CD8-positive, alpha-beta memory T cell (primary cell): ENCODE measurements around the gene ZPBP2. TPM values are rescaled to one million over a fixed set of nuclear protein-coding genes. Genes with fewer than 3 reads are reported as not detected.
"Not testable (repeated sequence)": the region's sequence is repeated elsewhere in the genome, so short reads cannot be mapped to it uniquely, and the experiment has no call there.

Experiments
- CTCF ChIA-PET: fragments of 350-600 bp; sonication (Branson Sonifier 250); formaldehyde crosslinking; loops from one replicate; lab custom pipeline; 2021; ENCODE audit warnings: antibody characterized with exemption; lab: Charles Lee
- POLR2A ChIA-PET: fragments of 350-600 bp; sonication (Branson Sonifier 250); formaldehyde crosslinking; loops from one replicate; lab custom pipeline; 2021; ENCODE audit warnings: antibody characterized with exemption; lab: Charles Lee
- DNase-seq, 5 donors: peaks; one replicate each; pipeline versions ENCODE4 v3.0.0 to v3.0.0-alpha.2; 2020 to 2022; ENCODE audit warnings: mixed read lengths in 1 of 5
- H3K27ac ChIP-seq: one replicate; pipeline ENCODE4 v1.7.0; 2013; ENCODE audit warnings: low read depth, mild to moderate bottlenecking, low read length, moderate library complexity
- H3K27me3 ChIP-seq: 2 replicates; pipeline ENCODE4 v1.7.0; 2013; ENCODE audit warnings: low read length, mild to moderate bottlenecking; ENCODE audit not compliant: insufficient read depth, poor library complexity, severe bottlenecking
- H3K36me3 ChIP-seq: 2 replicates; pipeline ENCODE4 v1.7.0; 2013; ENCODE audit warnings: mild to moderate bottlenecking, low read length, moderate library complexity; ENCODE audit not compliant: insufficient read depth
- H3K4me1 ChIP-seq: 2 replicates; pipeline ENCODE4 v1.7.0; 2013; ENCODE audit warnings: mild to moderate bottlenecking, low read length, moderate library complexity; ENCODE audit not compliant: insufficient read depth
- H3K4me3 ChIP-seq: 2 replicates; pipeline ENCODE4 v1.7.0; 2013; ENCODE audit warnings: mild to moderate bottlenecking, low read length
- H3K9me3 ChIP-seq: 2 replicates; pipeline ENCODE4 v1.7.0; 2013; ENCODE audit warnings: mild to moderate bottlenecking, low read length
- H3K27ac Mint-ChIP-seq, 8 donors: one replicate each; pipeline ENCODE4 v1.8.0; 2020 to 2021; ENCODE audit warnings: mixed read lengths in 8 of 8, mild to moderate bottlenecking in 6 of 8, inconsistent platforms in 3 of 8, moderate library complexity in 3 of 8
- H3K27me3 Mint-ChIP-seq, 2 donors: one replicate each; pipeline ENCODE4 v1.8.0; 2020 to 2021; ENCODE audit warnings: mixed read lengths in 2 of 2, mild to moderate bottlenecking in 1 of 2, moderate library complexity in 1 of 2
- H3K36me3 Mint-ChIP-seq, 3 donors: one replicate each; pipeline ENCODE4 v1.8.0; 2020 to 2021; ENCODE audit warnings: mixed read lengths in 3 of 3, inconsistent platforms in 1 of 3, mild to moderate bottlenecking in 1 of 3
- H3K4me1 Mint-ChIP-seq, 3 donors: one replicate each; pipeline ENCODE4 v1.8.0; 2020 to 2021; ENCODE audit warnings: mixed read lengths in 3 of 3, inconsistent platforms in 1 of 3, mild to moderate bottlenecking in 1 of 3
- H3K4me3 Mint-ChIP-seq, 7 donors: one replicate each; pipeline ENCODE4 v1.8.0; 2020 to 2021; ENCODE audit warnings: mixed read lengths in 7 of 7, mild to moderate bottlenecking in 6 of 7, moderate library complexity in 4 of 7, inconsistent platforms in 2 of 7
- H3K9me3 Mint-ChIP-seq, 5 donors: one replicate each; pipeline ENCODE4 v1.8.0; 2020 to 2022; ENCODE audit warnings: mixed read lengths in 5 of 5, mild to moderate bottlenecking in 3 of 5, moderate library complexity in 2 of 5, inconsistent platforms in 1 of 5
- polyA plus RNA-seq: library from polyadenylated mRNA; unstranded; fragments of 300-500 nt; fragmentation: Illumina TruSeq; gene quantifications from one replicate; pipeline ENCODE4 v1.2.3, GENCODE V29; 2021
- total RNA-seq, 2 experiments: library from RNA; stranded (reverse); gene quantifications; one replicate each; pipeline ENCODE4 v1.2.3, GENCODE V29; 2021

The ZPBP2 gene
- total and polyA plus RNA-seq, 3 experiments from 2014 or later: 0.09 to 0.74 (median 0.58) TPM

DNA sequence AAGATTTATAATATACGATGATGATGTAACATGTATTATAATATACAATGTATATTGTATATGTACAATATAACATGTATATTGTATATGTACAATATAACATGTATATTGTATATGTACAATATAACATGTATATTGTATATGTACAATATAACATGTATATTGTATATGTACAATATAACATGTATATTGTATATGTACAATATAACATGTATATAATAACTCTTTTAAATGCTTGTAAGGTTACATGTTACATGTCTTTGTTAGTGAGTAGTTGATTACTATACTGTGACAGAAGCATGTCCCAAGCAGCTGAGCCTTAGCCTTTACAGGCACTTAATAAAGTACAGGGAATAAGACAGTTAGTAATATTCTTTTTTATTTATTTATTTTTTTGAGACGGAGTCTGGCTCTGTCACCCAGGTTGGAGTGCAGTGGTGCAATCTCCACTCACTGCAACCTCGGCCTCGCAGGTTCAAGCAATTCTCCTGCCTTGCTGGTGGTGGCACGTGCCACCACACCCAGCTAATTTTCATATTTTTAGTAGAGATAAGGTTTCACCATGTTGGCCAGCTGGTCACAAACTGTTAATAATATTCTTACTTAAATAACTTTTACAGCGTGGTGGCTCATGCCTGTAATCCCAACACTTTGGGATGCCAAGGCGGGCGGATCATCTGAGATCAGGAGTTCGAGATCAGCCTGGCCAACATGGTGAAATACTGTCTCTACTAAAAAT is 11.9 kb upstream of the ZPBP2 start:
- H3K4me3 Mint-ChIP-seq: peak overlapping the region in 1 of 7 donors; percentile 13
- peaks cover 66 to 79% (median 79%) of the 10 kb centered on the region in 3 donors for H3K4me1 Mint-ChIP-seq
- H3K9me3 Mint-ChIP-seq, H3K27me3 ChIP-seq, H3K27ac ChIP-seq, H3K27me3 Mint-ChIP-seq, H3K9me3 ChIP-seq, POLR2A ChIA-PET, H3K27ac Mint-ChIP-seq, H3K36me3 ChIP-seq, DNase-seq, H3K4me3 ChIP-seq: not testable (repeated sequence)
- peaks cover 3 to 30% (median 6%) of the 10 kb centered on the region in 3 donors for H3K36me3 Mint-ChIP-seq
- CTCF ChIA-PET: interaction anchor here (1.3 kb wide), 2 partner anchors 37 to 74 kb away, joined by 3 read pairs; no protein-coding TSS in a partner anchor
- H3K4me1 ChIP-seq: peaks cover 56% of the 10 kb centered on the region

- H3K27ac ChIP-seq: peak overlapping the region; percentile 28
- ChIA-PET CTCF (interaction anchor here (0.8 to 1.9 kb wide), 8 partner anchors 18 to 314 kb away, joined by 3 to 9 read pairs (median 4); partner anchors contain the start of gene MIEN1), POLR2A (interaction anchor here (0.9 to 1.9 kb wide), 3 partner anchors 48 to 106 kb away, joined by 3 to 5 read pairs (median 4); no protein-coding TSS in a partner anchor)
- peak overlapping the region; percentile 81 to 99 (median 90) for H3K4me3 Mint-ChIP-seq
- peaks cover 46% of the 10 kb centered on the region for H3K4me1 ChIP-seq
- no peaks in the 10 kb centered on the region for H3K27me3 ChIP-seq
- peak overlapping the region; percentile 59 to 99 (median 91) for H3K27ac Mint-ChIP-seq
- H3K36me3 Mint-ChIP-seq: peaks cover 0 to 32% (median 3%) of the 10 kb centered on the region in 3 donors
- peaks cover 0 to 2% of the 10 kb centered on the region in 2 donors for H3K27me3 Mint-ChIP-seq
- peak overlapping the region; percentile 23 for H3K4me3 ChIP-seq
- H3K36me3 ChIP-seq: no peaks in the 10 kb centered on the region
- peaks cover 61 to 82% (median 66%) of the 10 kb centered on the region in 3 donors for H3K4me1 Mint-ChIP-seq
- H3K9me3 Mint-ChIP-seq: no peaks in the 10 kb centered on the region
- H3K9me3 ChIP-seq: no peaks in the 10 kb centered on the region
- no peak for DNase-seq
These were observed 6.8 kb upstream of the ZPBP2 start for GRCh38 chr17:39861235-39861634.

DNA sequence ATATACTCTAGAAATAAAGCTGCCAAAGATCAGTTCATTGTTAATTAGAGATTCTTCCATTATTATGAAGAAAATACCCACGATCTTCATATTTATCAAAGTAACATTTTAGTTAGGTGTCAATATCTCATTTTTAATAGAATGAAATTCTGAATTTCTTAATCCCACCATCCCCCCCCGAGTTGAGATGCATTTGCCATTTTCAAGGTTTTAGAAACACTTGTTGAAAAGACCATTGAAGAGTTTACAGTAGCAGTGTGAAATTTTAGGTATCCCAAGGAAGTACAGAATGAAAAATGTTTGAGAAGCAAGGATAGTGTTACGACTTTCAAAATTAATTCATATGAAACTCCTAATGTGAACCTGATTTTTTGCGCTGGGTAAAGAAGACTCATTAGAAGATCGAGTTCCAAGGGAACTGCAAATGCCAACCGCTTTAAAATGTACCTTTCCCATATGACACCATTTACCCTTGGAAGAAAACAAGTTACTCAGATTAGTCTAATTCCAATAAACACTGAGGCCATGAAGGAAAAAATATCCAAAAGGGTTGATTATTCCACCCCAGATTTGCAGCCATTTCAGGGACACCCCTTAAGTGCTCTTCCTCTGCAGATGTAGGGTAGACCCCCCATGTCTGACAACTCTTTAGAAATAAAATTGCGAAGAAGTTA is 4.6 kb upstream of the ZPBP2 start:
- H3K4me1 Mint-ChIP-seq: peaks cover 63 to 84% (median 68%) of the 10 kb centered on the region in 3 donors
- peak overlapping the region; percentile 86 for H3K4me3 ChIP-seq
- DNase-seq: no peak
- H3K4me3 Mint-ChIP-seq: peak overlapping the region; percentile 84 to 99 (median 93)
- peak overlapping the region; percentile 95 for H3K27ac ChIP-seq
- no peaks in the 10 kb centered on the region for H3K27me3 ChIP-seq
- peaks cover 0 to 2% of the 10 kb centered on the region in 2 donors for H3K27me3 Mint-ChIP-seq
- H3K9me3 ChIP-seq: no peaks in the 10 kb centered on the region
- peak overlapping the region; percentile 96 to 99 (median 98) for H3K27ac Mint-ChIP-seq
- peaks cover 51% of the 10 kb centered on the region for H3K4me1 ChIP-seq
- ChIA-PET CTCF (interaction anchor here (1.0 to 2.9 kb wide), 8 partner anchors 51 to 133 kb away, joined by 4 to 9 read pairs (median 5); partner anchors contain the start of gene MIEN1), POLR2A (interaction anchor here (0.7 to 2.9 kb wide), 3 partner anchors 49 to 108 kb away, joined by 3 to 14 read pairs (median 3); no protein-coding TSS in a partner anchor)
- H3K9me3 Mint-ChIP-seq: no peaks in the 10 kb centered on the region
- H3K36me3 ChIP-seq: no peaks in the 10 kb centered on the region
- H3K36me3 Mint-ChIP-seq: peaks cover 0 to 27% (median 3%) of the 10 kb centered on the region in 3 donors

DNA sequence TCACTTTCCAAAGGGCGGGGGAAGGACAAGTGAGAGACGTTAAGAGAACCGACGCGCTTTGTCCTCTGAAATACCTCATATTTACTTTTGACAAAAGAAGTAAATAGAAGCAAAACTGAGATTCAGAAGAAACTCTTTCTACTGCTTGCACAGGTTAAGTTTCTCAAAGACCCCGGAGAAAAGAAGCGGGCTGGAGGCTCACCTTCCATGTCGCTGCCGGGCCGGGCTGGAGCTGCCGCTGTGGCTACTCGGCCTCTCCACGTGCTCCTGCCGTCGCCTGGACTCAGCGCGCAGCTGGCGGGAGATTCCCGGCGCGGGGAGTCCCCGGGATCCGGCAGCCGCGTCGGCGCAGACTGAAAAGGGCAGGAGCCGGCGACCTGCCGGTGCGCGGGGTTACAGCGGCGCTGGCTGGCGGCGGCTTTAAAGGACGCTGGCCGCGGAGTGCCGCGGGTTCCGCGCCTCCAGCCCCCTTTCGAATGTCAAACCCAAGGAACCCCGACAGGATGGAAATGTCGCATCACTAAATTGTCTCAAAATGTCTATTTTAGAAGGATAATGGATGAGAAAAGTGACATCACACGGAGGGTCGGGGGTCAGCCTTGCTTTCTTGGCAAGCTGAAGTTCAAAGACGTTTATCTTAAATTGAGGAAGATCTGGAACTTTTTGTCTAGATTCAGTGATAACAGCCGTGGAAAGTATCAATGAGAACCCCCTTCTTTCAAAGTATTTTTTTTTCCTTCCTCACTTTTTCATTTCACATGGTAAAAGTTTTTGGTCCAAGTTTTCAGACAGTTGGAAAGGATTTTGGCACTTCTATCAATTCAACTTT is 3.9 kb upstream of the ZPBP2 start, which contains the start of gene IKZF3:
TSS of gene IKZF3 (minus strand) at position 395 of the 829 bp plus-strand sequence. CDS start at position 209, 186 bp downstream.
- no peaks in the 10 kb centered on the region for H3K27me3 ChIP-seq
- POLR2A ChIA-PET: interaction anchor here (1.2 to 2.9 kb wide), 4 partner anchors 50 to 109 kb away, joined by 3 to 14 read pairs (median 7); no protein-coding TSS in a partner anchor
- Mint-ChIP-seq H3K27me3 (peaks cover 0 to 3% of the 10 kb centered on the region in 2 donors), H3K9me3 (no peaks in the 10 kb centered on the region), H3K4me3 (peak within 1 kb of the TSS; percentile 84 to 99 (median 93)), H3K27ac (peak within 1 kb of the TSS; percentile 96 to 99 (median 98)), H3K4me1 (peaks cover 61 to 86% (median 70%) of the 10 kb centered on the region in 3 donors), H3K36me3 (peaks cover 0 to 27% (median 3%) of the 10 kb centered on the region in 3 donors)
- H3K4me3 ChIP-seq: peak within 1 kb of the TSS; percentile 86
- peak; percentile 76 to 89 (median 83) for DNase-seq
- H3K36me3 ChIP-seq: no peaks in the 10 kb centered on the region
- peak within 1 kb of the TSS; percentile 95 for H3K27ac ChIP-seq
- H3K4me1 ChIP-seq: peaks cover 52% of the 10 kb centered on the region
- no peaks in the 10 kb centered on the region for H3K9me3 ChIP-seq
- CTCF ChIA-PET: interaction anchor here (1.0 to 2.9 kb wide), 11 partner anchors 16 to 242 kb away, joined by 3 to 9 read pairs (median 5); partner anchors contain the start of genes LRRC3C, MIEN1 and ORMDL3

- Histone ChIP-seq H3K4me1 (peaks cover 41% of the 10 kb centered on the region), H3K27me3 (no peaks in the 10 kb centered on the region), H3K27ac (no peak overlapping the region), H3K9me3 (no peaks in the 10 kb centered on the region), H3K36me3 (no peaks in the 10 kb centered on the region), H3K4me3 (peak overlapping the region; percentile 10)
- H3K9me3 Mint-ChIP-seq: no peaks in the 10 kb centered on the region
- peaks cover 0 to 3% of the 10 kb centered on the region in 2 donors for H3K27me3 Mint-ChIP-seq
- DNase-seq: no peak
- peak overlapping the region; percentile 84 to 99 (median 93) for H3K4me3 Mint-ChIP-seq
- peaks cover 42 to 67% (median 53%) of the 10 kb centered on the region in 3 donors for H3K4me1 Mint-ChIP-seq
- H3K27ac Mint-ChIP-seq: peak overlapping the region; percentile 96 to 99 (median 98)
- peaks cover 0 to 19% (median 0%) of the 10 kb centered on the region in 3 donors for H3K36me3 Mint-ChIP-seq
- ChIA-PET CTCF (interaction anchor here (0.7 to 2.9 kb wide), 6 partner anchors 52 to 241 kb away, joined by 3 to 9 read pairs (median 4); no protein-coding TSS in a partner anchor), POLR2A (interaction anchor here (0.7 to 2.9 kb wide), 5 partner anchors 81 to 274 kb away, joined by 4 to 14 read pairs (median 7); no protein-coding TSS in a partner anchor)
These were observed 1.8 kb upstream of the ZPBP2 start for GRCh38 chr17:39866013-39866730.

- POLR2A ChIA-PET: no interaction called here
These were observed 720 bp upstream of the ZPBP2 start for GRCh38 chr17:39867084-39867879.

More at GRCh38 chr17:39867084-39867879, 720 bp upstream of the ZPBP2 start:
- Mint-ChIP-seq H3K27me3 (peaks cover 0 to 3% of the 10 kb centered on the region in 2 donors), H3K36me3 (peaks cover 0 to 15% (median 0%) of the 10 kb centered on the region in 3 donors), H3K27ac (peak overlapping the region; percentile 96 to 99 (median 98)), H3K4me1 (peaks cover 41 to 56% (median 47%) of the 10 kb centered on the region in 3 donors), H3K4me3 (peak overlapping the region; percentile 77 to 89 (median 84)), H3K9me3 (no peaks in the 10 kb centered on the region)
- Histone ChIP-seq H3K9me3 (no peaks in the 10 kb centered on the region), H3K4me3 (peak overlapping the region; percentile 55), H3K36me3 (no peaks in the 10 kb centered on the region), H3K4me1 (peaks cover 41% of the 10 kb centered on the region), H3K27me3 (no peaks in the 10 kb centered on the region), H3K27ac (peak overlapping the region; percentile 87)
- CTCF ChIA-PET: no interaction called here
- peak; percentile 6 to 81 (median 35) for DNase-seq
